ENCODE measurements around the gene SLC9A7. TPM values are rescaled to one million over a fixed set of nuclear protein-coding genes. Genes with fewer than 3 reads are reported as not detected.

The SLC9A7 gene
- total and polyA plus RNA-seq, 12 donors: 2.3 to 22.8 (median 12.4) TPM

DNA sequence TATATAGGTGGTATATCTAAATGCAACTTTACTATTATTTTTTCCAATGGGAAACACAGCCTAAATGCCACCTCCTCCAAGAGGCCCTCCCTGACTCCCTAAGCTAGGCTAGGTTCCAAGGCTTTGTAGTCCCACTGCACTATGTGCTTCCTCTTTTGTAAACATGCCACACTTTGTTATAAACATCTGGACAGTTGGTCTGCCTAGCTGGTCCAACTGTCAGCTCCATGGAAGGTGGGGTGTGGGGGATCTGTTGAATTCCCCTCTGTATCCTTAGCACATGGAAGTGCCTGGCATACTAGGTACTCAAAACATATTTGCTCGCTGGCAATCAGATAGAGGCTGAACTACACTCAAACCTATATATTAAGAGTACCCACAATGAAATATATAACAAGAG lies 63.4 kb downstream of the SLC9A7 start:
- TF ChIP-seq POLR2A (IDR thresholded peaks at IDR 0.05): no peak
- TF ChIP-seq CTCF (IDR thresholded peaks at IDR 0.05): no peak
- Histone ChIP-seq H3K9me3 (replicated peaks in 1 of 3) (no peaks in the 10 kb centered on the region), H3K27ac (no peak overlapping the region), H3K4me1 (replicated peaks in 1 of 2) (no peaks in the 10 kb centered on the region), H3K36me3 (replicated peaks in 1 of 2) (no peaks in the 10 kb centered on the region), H3K4me3 (no peak overlapping the region), H3K27me3 (no peaks in the 10 kb centered on the region)
- 55 to 100% (median 76%) methylated on average over 1 of the region's 1 CpG for WGBS, 4 donors
- no peak for DNase-seq
- intact Hi-C loops (cut with DNase I): no loop called here

DNA sequence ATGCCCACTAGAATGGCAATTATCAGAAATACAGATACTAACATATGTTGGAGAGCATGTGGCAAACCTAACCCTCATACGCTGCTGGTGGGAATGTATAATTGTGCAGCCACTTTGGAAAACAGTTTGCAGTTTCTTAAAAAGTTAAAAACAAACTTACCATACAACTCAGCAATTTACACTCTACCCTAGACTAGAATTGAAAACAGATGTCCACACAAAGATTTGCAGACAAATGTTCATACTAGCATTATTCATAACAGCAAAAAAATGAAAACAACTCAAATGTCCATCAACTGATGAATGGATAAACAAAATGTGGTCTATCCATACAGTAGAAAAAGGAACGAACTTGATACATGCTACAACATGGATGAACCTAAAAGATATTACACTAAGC lies 64.4 kb downstream of the SLC9A7 start:
- no peak for TF ChIP-seq CTCF (IDR thresholded peaks at IDR 0.05)
- TF ChIP-seq POLR2A (IDR thresholded peaks at IDR 0.05): no peak
- no peaks in the 10 kb centered on the region for H3K27me3 ChIP-seq
- H3K27ac ChIP-seq: no peak overlapping the region
- H3K4me1 ChIP-seq (replicated peaks in 1 of 2): no peaks in the 10 kb centered on the region
- H3K4me3 ChIP-seq: no peak overlapping the region
- intact Hi-C loops (cut with DNase I): no loop called here
- no peaks in the 10 kb centered on the region for H3K9me3 ChIP-seq (replicated peaks in 1 of 3)
- WGBS, 4 donors: 73 to 95% (median 89%) methylated on average over 2 of the region's 2 CpGs
- H3K36me3 ChIP-seq (replicated peaks in 1 of 2): no peaks in the 10 kb centered on the region
- no peak for DNase-seq

GRCh38 chrX:46693149-46693548 lies 65.8 kb downstream of the SLC9A7 start:
- Histone ChIP-seq H3K9me3 (replicated peaks in 1 of 3) (no peaks in the 10 kb centered on the region), H3K36me3 (replicated peaks in 1 of 2) (no peaks in the 10 kb centered on the region), H3K4me3 (no peak overlapping the region), H3K4me1 (replicated peaks in 1 of 2) (no peaks in the 10 kb centered on the region), H3K27ac (no peak overlapping the region), H3K27me3 (no peaks in the 10 kb centered on the region)
- DNase-seq: no peak
- intact Hi-C loops (cut with DNase I): no loop called here
- TF ChIP-seq CTCF (IDR thresholded peaks at IDR 0.05): no peak
- no peak for TF ChIP-seq POLR2A (IDR thresholded peaks at IDR 0.05)
- WGBS, 4 donors: 60 to 80% (median 73%) methylated on average over 2 of the region's 2 CpGs

DNA sequence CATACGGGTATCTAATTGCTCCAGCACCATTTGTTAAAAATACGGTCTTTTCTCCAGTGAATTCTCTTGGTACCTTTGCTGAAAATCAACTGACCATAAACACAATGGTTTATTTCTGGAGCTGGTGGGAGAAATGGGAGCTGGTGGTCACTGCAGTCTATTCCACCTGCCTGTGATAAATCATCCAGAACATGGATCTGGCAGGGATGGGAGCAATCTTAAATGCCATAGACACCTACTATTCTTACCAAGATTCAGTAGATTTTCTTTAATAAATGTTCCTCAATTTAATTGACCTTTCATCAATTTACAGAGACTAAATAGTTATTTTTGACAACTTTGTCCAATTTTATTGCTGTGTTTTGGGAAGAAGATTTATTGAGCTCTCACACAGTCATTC lies 68.1 kb downstream of the SLC9A7 start:
- intact Hi-C loops (cut with DNase I): no loop called here
- H3K27ac ChIP-seq: no peak overlapping the region
- WGBS, 4 donors: 81 to 95% (median 89%) methylated on average over 2 of the region's 2 CpGs

More for the DNA sequence above, 68.1 kb downstream of the SLC9A7 start:
- no peaks in the 10 kb centered on the region for H3K27me3 ChIP-seq
- TF ChIP-seq POLR2A (IDR thresholded peaks at IDR 0.05) (no peak), CTCF (IDR thresholded peaks at IDR 0.05) (no peak)
- no peak overlapping the region for H3K4me3 ChIP-seq
- H3K36me3 ChIP-seq (replicated peaks in 1 of 2): no peaks in the 10 kb centered on the region
- no peak for DNase-seq
- H3K4me1 ChIP-seq (replicated peaks in 1 of 2): no peaks in the 10 kb centered on the region
- no peaks in the 10 kb centered on the region for H3K9me3 ChIP-seq (replicated peaks in 1 of 3)

All from adrenal gland (tissue), 12 donors.